Esophagus squamous epithelium (tissue), 5 donors: Measurements from ENCODE around the gene ANKZF1. TPM values are rescaled to one million over a fixed set of nuclear protein-coding genes. Genes with fewer than 3 reads are reported as not detected.

Experiments
- DNase-seq: peaks from one replicate; lab custom pipeline; 2025; lab: John Stamatoyannopoulos, UW
- H3K27ac ChIP-seq, 4 donors: fragments of 200-600 bp; sonication (generic); one replicate each; pipeline ENCODE4 v1.5.1; 2016 to 2019; ENCODE audit warnings: mild to moderate bottlenecking in 1 of 4
- H3K27me3 ChIP-seq, 4 donors: fragments of 200-600 bp; sonication (generic); 1 replicate in 3 of 4; 2 replicates in 1 of 4; pipeline versions ENCODE4 v1.5.1 to v1.6.0; 2017 to 2021; ENCODE audit warnings: antibody characterized with exemption in 1 of 4
- H3K36me3 ChIP-seq, 3 donors: fragments of 200-600 bp; sonication (generic); one replicate each; pipeline ENCODE4 v1.5.1; 2016 to 2019
- H3K4me1 ChIP-seq, 3 donors: fragments of 200-600 bp; sonication (generic); one replicate each; pipeline ENCODE4 v1.5.1; 2017 to 2019
- H3K4me3 ChIP-seq, 4 donors: fragments of 200-600 bp; sonication (generic); 1 replicate in 3 of 4; 2 replicates in 1 of 4; pipeline ENCODE4 v1.5.1; 2016 to 2019; ENCODE audit warnings: mild to moderate bottlenecking in 2 of 4, moderate library complexity in 1 of 4
- H3K9me3 ChIP-seq, 3 donors: fragments of 200-600 bp; sonication (generic); one replicate each; pipeline ENCODE4 v1.5.1; 2016 to 2019
- POLR2A ChIP-seq, 4 donors: fragments of 450-650 bp; IDR thresholded peaks; one replicate each; pipeline ENCODE4 v1.6.1; 2017; ENCODE audit warnings: antibody characterized with exemption in 4 of 4, mild to moderate bottlenecking in 4 of 4, moderate library complexity in 3 of 4
- WGBS, 2 donors: methylation state at CpG; one replicate each; pipeline ENCODE4 v1.1.5; 2018; 5-methylcytosine and 5-hydroxymethylcytosine counted together
- intact Hi-C: fragments of 100-400 bp; cut with DNase I; formaldehyde crosslinking; loops from one replicate; pipeline ENCODE4 v1.15.0; 2022
- total RNA-seq, 4 donors: library from RNA; depleted of rRNA; stranded (reverse); fragments of >200 nt; gene quantifications; one replicate each; pipeline ENCODE4 v1.1.0, GENCODE V29; 2016
- TF ChIP-seq, protein P1 (sequence below), 6 experiments: fragments of 450-650 bp in 4 of 6; fragments of 200-600 bp in 2 of 6; sonication (generic) in 2 of 6; IDR thresholded peaks; one replicate each; pipeline ENCODE4 v1.5.1; 2016 to 2019; ENCODE audit warnings: antibody characterized with exemption in 6 of 6, mild to moderate bottlenecking in 4 of 6, moderate library complexity in 4 of 6
- donor health status: DM: yes; HTN: yes; CAD: no.

ANKZF1 gene
- total RNA-seq, 4 donors from 2014 or later, result 10.2 to 54.9 (median 27.6) TPM

DNA sequence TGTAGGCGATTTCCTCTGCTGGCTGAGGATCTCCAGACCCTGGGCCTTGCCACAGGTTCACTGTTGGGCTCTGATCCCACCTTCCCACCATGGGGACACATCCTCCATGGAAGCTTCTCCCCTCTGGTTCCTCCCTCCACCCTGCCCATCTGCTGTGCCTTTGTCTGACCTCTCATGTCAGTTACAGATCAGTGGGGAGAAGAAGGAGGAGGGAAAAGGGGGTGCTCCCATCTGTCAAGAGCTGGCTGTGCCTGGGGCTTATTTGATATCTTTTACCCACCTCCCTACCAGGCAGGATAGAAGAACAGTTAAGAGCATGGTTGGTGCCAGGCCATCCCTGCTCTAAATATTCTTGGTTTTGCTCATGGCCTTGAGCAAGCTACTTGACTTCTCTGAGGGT, 37.3 kb downstream of the ANKZF1 start:
- Histone ChIP-seq H3K4me3 (no peak overlapping the region), H3K9me3 (no peaks in the 10 kb centered on the region), H3K27ac (no peak overlapping the region), H3K36me3 (no peaks in the 10 kb centered on the region), H3K4me1 (peaks cover 0 to 7% (median 0%) of the 10 kb centered on the region in 3 donors), H3K27me3 (peaks cover 0 to under 1% (median 0%) of the 10 kb centered on the region in 4 donors)
- DNase-seq, result no peak
- intact Hi-C loops, result no loop called here
- WGBS, 2 donors, result 85 to 100% methylated on average over 1 of the region's 1 CpG
- TF ChIP-seq, protein P1, sequence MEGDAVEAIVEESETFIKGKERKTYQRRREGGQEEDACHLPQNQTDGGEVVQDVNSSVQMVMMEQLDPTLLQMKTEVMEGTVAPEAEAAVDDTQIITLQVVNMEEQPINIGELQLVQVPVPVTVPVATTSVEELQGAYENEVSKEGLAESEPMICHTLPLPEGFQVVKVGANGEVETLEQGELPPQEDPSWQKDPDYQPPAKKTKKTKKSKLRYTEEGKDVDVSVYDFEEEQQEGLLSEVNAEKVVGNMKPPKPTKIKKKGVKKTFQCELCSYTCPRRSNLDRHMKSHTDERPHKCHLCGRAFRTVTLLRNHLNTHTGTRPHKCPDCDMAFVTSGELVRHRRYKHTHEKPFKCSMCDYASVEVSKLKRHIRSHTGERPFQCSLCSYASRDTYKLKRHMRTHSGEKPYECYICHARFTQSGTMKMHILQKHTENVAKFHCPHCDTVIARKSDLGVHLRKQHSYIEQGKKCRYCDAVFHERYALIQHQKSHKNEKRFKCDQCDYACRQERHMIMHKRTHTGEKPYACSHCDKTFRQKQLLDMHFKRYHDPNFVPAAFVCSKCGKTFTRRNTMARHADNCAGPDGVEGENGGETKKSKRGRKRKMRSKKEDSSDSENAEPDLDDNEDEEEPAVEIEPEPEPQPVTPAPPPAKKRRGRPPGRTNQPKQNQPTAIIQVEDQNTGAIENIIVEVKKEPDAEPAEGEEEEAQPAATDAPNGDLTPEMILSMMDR (IDR thresholded peaks at IDR 0.05), result no peak
- no peak for TF ChIP-seq POLR2A (IDR thresholded peaks at IDR 0.05)

DNA sequence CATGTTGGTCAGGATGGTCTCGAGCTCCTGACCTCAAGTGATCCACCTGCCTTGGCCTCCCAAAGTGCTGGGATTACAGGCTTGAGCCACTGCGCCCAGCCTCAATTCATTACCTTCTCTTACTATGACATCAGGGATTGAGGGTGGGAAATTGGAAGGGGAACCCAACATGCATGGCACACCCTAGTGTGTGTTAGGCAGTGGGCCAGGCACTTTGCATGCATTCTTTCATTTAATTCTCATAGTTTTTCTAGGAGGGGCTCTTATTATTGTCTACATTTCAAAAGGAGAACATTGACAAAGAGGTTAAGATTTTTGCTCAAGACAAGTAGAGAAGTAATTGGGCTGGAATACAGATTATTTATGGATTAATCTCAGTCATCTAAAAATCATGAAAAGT, 38.7 kb downstream of the ANKZF1 start:
- H3K4me1 ChIP-seq, result peaks cover 0 to 12% (median 0%) of the 10 kb centered on the region in 3 donors
- no peaks in the 10 kb centered on the region for H3K9me3 ChIP-seq
- no peaks in the 10 kb centered on the region for H3K36me3 ChIP-seq
- WGBS, 2 donors, result 60 to 100% methylated on average over 1 of the region's 2 CpGs
- intact Hi-C loops, result no loop called here
- no peak overlapping the region for H3K27ac ChIP-seq
- H3K4me3 ChIP-seq, result no peak overlapping the region
- TF ChIP-seq, protein P1 (IDR thresholded peaks at IDR 0.05), result no peak
- TF ChIP-seq POLR2A (IDR thresholded peaks at IDR 0.05), result no peak
- no peaks in the 10 kb centered on the region for H3K27me3 ChIP-seq
- no peak for DNase-seq

DNA sequence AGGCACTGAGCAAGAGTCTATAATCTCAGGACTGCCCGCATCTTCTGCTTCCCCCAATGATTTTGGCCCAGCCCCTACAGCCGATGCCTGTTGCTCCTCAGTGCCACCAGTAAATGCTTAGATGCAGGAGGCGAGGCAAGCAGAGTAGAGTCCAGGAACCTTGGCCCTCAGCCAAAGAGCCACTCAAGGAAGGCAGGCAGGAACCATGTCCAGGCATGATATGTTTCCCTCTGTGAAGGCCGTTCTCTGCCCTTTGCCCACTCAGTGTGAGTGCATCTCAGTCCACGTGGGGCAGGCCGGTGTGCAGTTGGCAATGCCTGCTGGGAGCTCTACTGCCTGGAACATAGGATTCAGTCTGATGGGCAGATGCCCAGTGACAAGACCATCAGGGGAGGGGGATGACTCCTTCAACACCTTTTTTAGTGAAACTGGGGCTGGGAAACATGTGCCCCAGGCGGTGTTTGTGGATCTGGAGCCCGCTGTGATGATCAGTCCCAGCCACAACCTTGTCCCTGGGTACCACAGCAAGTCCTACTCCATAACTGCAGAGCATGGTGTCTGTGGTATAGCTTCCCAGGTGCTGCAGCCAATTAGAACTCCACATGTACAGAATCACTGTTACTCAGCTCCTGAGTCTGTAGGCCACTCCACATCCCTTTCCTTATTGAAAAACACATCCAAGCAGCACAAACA, 39.9 kb downstream of the ANKZF1 start:
- Histone ChIP-seq H3K27ac (no peak overlapping the region), H3K4me1 (peaks cover 0 to 24% (median 6%) of the 10 kb centered on the region in 3 donors), H3K4me3 (no peak overlapping the region), H3K27me3 (no peaks in the 10 kb centered on the region), H3K36me3 (no peaks in the 10 kb centered on the region), H3K9me3 (no peaks in the 10 kb centered on the region)
- 38 to 91% methylated on average over 3 to 6 of the region's 8 CpGs for WGBS, 2 donors
- no peak for DNase-seq
- TF ChIP-seq, protein P1 (IDR thresholded peaks at IDR 0.05), result no peak
- TF ChIP-seq POLR2A (IDR thresholded peaks at IDR 0.05), result no peak
- intact Hi-C loops, result no loop called here

DNA sequence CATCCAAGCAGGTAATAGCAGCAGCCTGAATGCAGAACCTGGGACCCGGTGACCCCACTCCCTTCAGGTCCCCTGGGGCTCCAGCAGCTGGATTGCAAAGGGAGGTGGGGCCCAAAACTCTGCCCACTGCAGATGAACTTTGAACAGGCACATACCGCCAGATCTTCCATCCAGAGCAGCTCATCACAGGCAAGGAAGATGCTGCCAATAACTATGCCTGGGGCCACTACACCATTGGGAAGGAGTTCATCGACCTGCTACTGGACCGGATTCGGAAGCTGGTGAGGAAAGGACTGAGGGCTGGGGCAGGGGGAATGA, 40.4 kb downstream of the ANKZF1 start:
- Histone ChIP-seq H3K9me3 (no peaks in the 10 kb centered on the region), H3K36me3 (no peaks in the 10 kb centered on the region), H3K4me3 (no peak overlapping the region), H3K4me1 (peaks cover 0 to 29% (median 10%) of the 10 kb centered on the region in 3 donors), H3K27ac (no peak overlapping the region), H3K27me3 (no peaks in the 10 kb centered on the region)
- WGBS, 2 donors, result 80 to 93% methylated on average over 3 to 4 of the region's 5 CpGs
- TF ChIP-seq, protein P1 (IDR thresholded peaks at IDR 0.05), result no peak
- no peak for TF ChIP-seq POLR2A (IDR thresholded peaks at IDR 0.05)
- no peak for DNase-seq
- intact Hi-C loops, result no loop called here

DNA sequence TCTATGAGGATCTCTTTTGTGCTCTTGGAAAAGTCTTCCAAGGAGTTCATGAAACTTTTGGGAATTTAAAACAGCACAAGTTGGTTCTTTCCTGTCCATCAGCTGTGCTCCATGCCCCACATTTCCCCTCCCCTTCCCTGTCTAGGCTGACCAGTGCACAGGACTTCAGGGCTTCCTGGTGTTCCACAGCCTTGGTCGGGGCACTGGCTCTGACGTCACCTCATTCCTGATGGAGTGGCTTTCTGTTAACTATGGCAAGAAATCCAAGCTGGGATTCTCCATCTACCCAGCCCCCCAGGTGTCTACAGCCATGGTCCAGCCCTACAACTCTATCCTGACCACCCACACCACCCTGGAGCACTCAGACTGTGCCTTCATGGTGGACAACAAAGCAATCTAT, 41.4 kb downstream of the ANKZF1 start:
- H3K36me3 ChIP-seq, result no peaks in the 10 kb centered on the region
- H3K27me3 ChIP-seq, result no peaks in the 10 kb centered on the region
- 88 to 89% methylated on average over 2 of the region's 2 CpGs for WGBS, 2 donors
- no peak for DNase-seq
- H3K27ac ChIP-seq, result no peak overlapping the region
- no peak overlapping the region for H3K4me3 ChIP-seq
- H3K9me3 ChIP-seq, result no peaks in the 10 kb centered on the region
- peaks cover 0 to 30% (median 10%) of the 10 kb centered on the region in 3 donors for H3K4me1 ChIP-seq
- no peak for TF ChIP-seq POLR2A (IDR thresholded peaks at IDR 0.05)
- TF ChIP-seq, protein P1 (IDR thresholded peaks at IDR 0.05), result no peak
- intact Hi-C loops, result no loop called here
